SK-N-SH treated with all-trans-retinoic acid at 6 μM for 48 hours (cell line): ENCODE results near the gene FDCSP.
"Not testable (repeated sequence)": the region's sequence is repeated elsewhere in the genome, so short reads cannot be mapped to it uniquely, and the experiment has no call there.

ENCODE experiments used
- ESRRG ChIP-seq: fragments of 250-450 bp; sonication (Bioruptor Pico); IDR thresholded peaks from 2 replicates; pipeline ENCODE4 v1.6.1; 2021; ENCODE audit warnings: mild to moderate bottlenecking
- GLIS3 ChIP-seq: fragments of 250-450 bp; sonication (Bioruptor Pico); IDR thresholded peaks from 2 replicates; pipeline ENCODE4 v1.5.0; 2020; ENCODE audit warnings: mild to moderate bottlenecking, moderate library complexity
- TOX ChIP-seq: fragments of 250-450 bp; sonication (Bioruptor Pico); IDR thresholded peaks from 2 replicates; pipeline ENCODE4 v1.8.0; 2021; ENCODE audit warnings: mild to moderate bottlenecking, moderate library complexity, borderline replicate concordance
- TSHZ2 ChIP-seq: fragments of 250-450 bp; sonication (Bioruptor Pico); IDR thresholded peaks from 2 replicates; pipeline ENCODE4 v1.5.0; 2020; ENCODE audit warnings: mild to moderate bottlenecking, moderate library complexity
- ZFP3 ChIP-seq: fragments of 250-450 bp; sonication (Bioruptor Pico); IDR thresholded peaks from 2 replicates; pipeline ENCODE4 v1.5.0; 2020; ENCODE audit warnings: mild to moderate bottlenecking, moderate library complexity
- ZFP30 ChIP-seq: fragments of 450-650 bp; formaldehyde crosslinking; IDR thresholded peaks from 2 replicates; pipeline ENCODE4 v1.5.0; 2022; ENCODE audit warnings: mild to moderate bottlenecking, moderate library complexity
- ZNF70 ChIP-seq: fragments of 450-650 bp; formaldehyde crosslinking; IDR thresholded peaks from 2 replicates; pipeline ENCODE4 v1.5.0; 2020; ENCODE audit warnings: mild to moderate bottlenecking, moderate library complexity
- TF ChIP-seq, protein P1 (sequence below): fragments of 250-450 bp; sonication (Bioruptor Pico); IDR thresholded peaks from 2 replicates; pipeline ENCODE4 v1.5.1; 2020; ENCODE audit warnings: low read depth, mild to moderate bottlenecking, moderate library complexity
- TF ChIP-seq, protein P2 (sequence below): fragments of 250-450 bp; sonication (Bioruptor Pico); IDR thresholded peaks from 2 replicates; pipeline ENCODE4 v1.8.0; 2020; ENCODE audit warnings: mild to moderate bottlenecking, moderate library complexity, borderline replicate concordance

DNA sequence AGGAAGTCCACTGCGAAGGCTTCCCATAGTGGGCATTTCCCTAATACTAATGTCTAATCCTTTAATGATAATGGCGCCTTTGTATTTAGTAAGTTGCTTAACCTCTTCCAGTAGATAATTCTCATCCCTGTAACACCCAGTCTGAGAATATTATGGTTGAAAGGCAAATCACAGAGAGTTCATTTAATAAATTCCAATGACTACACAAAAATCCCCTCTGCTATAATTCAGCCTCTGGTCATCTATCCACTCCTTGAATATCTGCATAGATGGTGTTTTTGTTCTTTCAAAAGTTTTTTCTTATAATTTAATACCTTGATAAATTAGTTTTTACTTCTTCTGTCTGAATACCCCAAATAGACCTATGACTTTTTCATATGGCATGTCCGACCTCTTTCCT is 4.5 kb upstream of the FDCSP start:
- TF ChIP-seq, protein P1, sequence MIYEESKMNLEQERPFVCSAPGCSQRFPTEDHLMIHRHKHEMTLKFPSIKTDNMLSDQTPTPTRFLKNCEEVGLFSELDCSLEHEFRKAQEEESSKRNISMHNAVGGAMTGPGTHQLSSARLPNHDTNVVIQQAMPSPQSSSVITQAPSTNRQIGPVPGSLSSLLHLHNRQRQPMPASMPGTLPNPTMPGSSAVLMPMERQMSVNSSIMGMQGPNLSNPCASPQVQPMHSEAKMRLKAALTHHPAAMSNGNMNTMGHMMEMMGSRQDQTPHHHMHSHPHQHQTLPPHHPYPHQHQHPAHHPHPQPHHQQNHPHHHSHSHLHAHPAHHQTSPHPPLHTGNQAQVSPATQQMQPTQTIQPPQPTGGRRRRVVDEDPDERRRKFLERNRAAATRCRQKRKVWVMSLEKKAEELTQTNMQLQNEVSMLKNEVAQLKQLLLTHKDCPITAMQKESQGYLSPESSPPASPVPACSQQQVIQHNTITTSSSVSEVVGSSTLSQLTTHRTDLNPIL (CRISPR knock-in tag) = not testable (repeated sequence)
- TF ChIP-seq GLIS3 (CRISPR knock-in tag); ZFP30 (CRISPR knock-in tag); TOX (CRISPR knock-in tag); TSHZ2 (CRISPR knock-in tag); ZFP3 (CRISPR knock-in tag); ESRRG; ZNF70: not testable (repeated sequence)
- TF ChIP-seq, protein P2, sequence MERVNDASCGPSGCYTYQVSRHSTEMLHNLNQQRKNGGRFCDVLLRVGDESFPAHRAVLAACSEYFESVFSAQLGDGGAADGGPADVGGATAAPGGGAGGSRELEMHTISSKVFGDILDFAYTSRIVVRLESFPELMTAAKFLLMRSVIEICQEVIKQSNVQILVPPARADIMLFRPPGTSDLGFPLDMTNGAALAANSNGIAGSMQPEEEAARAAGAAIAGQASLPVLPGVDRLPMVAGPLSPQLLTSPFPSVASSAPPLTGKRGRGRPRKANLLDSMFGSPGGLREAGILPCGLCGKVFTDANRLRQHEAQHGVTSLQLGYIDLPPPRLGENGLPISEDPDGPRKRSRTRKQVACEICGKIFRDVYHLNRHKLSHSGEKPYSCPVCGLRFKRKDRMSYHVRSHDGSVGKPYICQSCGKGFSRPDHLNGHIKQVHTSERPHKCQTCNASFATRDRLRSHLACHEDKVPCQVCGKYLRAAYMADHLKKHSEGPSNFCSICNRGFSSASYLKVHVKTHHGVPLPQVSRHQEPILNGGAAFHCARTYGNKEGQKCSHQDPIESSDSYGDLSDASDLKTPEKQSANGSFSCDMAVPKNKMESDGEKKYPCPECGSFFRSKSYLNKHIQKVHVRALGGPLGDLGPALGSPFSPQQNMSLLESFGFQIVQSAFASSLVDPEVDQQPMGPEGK (CRISPR knock-in tag) = not testable (repeated sequence)
